GM12874 (cell line): ENCODE results near the gene CCL14.

Experiments
- CTCF ChIP-seq: IDR thresholded peaks from 2 replicates; pipeline ENCODE4 v1.5.1; 2011; ENCODE audit warnings: low read depth, mild to moderate bottlenecking, control low read depth, low read length, moderate library complexity; ENCODE audit not compliant: insufficient read depth

CCL14 gene

GRCh38 chr17:36017799-36018198 is 31.3 kb upstream of the CCL14 start, which contains the start of gene CCL23:
CCL23 (minus strand) TSS chr17:36017972; CDS start chr17:36017897, 75 bp downstream.
- TF ChIP-seq CTCF = no peak

GRCh38 chr17:36016555-36016954 is 30.0 kb upstream of the CCL14 start:
- no peak for TF ChIP-seq CTCF

GRCh38 chr17:36014946-36015345 is 28.4 kb upstream of the CCL14 start:
- TF ChIP-seq CTCF = no peak

DNA sequence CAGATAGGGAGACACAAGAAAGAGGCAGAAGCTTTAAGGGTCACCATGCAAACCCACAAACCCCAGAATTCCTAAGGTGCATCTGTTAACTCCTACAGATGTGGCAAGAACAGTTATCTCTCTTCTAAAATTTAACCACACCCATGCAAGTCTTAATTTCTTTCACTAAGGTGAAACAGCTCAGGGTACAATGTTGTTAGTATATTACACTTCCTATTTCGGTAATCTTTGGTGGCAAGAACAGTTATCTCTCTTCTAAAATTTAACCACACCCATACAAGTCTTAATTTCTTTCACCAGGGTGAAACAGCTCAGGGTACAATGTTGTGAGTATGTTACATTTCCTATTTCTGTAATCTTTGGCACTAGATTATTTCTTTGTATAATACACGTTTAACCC is 24.7 kb upstream of the CCL14 start:
- no peak for TF ChIP-seq CTCF

- peak; percentile 32; the same call in 1 of the 2 replicates for TF ChIP-seq CTCF
These were observed 22.6 kb upstream of the CCL14 start for GRCh38 chr17:36008998-36009665.

DNA sequence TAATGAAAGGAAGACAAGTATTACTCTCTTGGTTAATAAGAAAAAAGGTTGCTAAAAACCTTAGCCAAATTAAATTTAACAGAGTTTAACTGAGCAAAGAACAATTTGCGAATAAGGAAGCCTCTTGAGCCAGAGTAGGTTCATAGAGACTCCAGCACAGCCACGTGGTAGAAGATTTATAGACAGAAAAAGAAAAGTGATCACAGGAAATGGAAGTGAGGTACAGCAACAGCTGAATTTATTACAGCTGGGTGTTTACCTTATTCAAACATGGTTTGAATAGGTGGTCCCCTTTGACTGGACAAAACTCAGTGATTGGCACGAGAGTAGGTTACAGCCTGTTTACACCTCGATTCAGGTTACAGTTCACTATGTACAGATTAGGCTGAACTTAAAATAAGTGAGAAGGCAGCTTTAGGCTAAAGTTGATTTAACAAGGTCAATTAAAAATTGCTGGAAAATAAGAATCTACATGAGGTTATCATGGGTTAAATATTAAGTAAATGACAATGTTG is 18.1 kb upstream of the CCL14 start:
- TF ChIP-seq CTCF = no peak

DNA sequence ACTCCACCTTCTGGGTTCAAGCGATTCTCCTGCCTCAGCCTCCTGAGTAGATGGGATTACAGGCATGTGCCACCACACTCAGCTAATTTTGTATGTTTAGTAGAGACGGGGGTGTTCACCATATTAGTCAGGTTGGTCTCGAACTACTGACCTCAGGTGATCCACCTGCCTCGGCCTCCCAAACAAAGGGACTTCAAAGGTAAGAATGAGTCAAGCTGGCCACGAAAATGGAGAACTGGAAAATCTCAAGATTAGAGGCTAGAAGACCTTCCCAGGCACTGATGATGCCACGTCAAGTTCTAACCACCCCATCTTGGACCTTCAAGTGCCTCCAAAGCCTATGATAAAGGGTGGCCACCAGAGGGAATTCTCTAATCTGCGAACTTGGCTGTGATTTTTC is 16.1 kb upstream of the CCL14 start:
- no peak for TF ChIP-seq CTCF
